ENCODE measurements around the gene OR1F1. TPM values are rescaled to one million over a fixed set of nuclear protein-coding genes. Genes with fewer than 3 reads are reported as not detected.

OR1F1 gene
- total and polyA plus RNA-seq, 2 of the 8 experiments (the other 6 are each of a cell fraction or from before 2014, with no cell fraction given), result 0.52 to 1.2 TPM

DNA sequence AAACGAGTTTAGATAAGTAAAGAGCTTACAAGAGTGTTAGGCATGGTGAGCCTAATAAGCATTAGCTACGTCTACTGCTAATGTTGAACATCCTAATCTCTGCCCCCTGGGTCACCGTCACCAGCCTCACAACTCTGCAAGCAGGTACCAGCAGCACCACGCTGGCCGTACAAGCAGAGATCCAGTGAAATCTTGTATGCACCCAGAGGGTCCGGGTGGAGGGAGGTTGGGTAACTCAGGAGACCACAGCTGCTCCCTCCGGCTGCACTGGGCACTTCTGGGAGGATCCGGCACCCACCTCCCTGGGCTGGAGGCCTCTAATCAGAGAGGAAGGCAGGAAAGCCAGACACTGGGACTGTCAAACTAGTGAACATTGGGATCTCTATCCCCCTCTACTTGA lies 8.4 kb upstream of the OR1F1 start:
- H3K4me1 ChIP-seq (replicated peaks in 1 of 4; ENCODE audit: control insufficient read depth in 3 of 4, insufficient read depth in 4 of 4, low read length in 3 of 4), result no peaks in the 10 kb centered on the region; a peak in 2 of 7 replicates
- H3K4me2 ChIP-seq (ENCODE audit: insufficient read depth in 1 of 2, low read depth in 2 of 2, low read length in 2 of 2), result no peak overlapping the region
- no peak overlapping the region for H3K4ac ChIP-seq (replicated peaks; ENCODE audit: insufficient read length, low read depth, low read length)
- no peak overlapping the region for H2AFZ ChIP-seq (ENCODE audit: low read length)
- no peak overlapping the region for H4K5ac ChIP-seq (ENCODE audit: insufficient read length, low read depth, low read length)
- H3K18ac ChIP-seq (ENCODE audit: extremely low read depth, low read length), result no peak overlapping the region
- H3K27ac ChIP-seq (ENCODE audit: low read depth, low read length), result no peak overlapping the region
- H3K4me3 ChIP-seq (ENCODE audit: extremely low read depth in 1 of 4, insufficient read depth in 2 of 4, low read depth in 3 of 4, low read length in 4 of 4), result no peak overlapping the region
- H2AK5ac ChIP-seq (ENCODE audit: low read depth, low read length), result no peak overlapping the region
- H3K27me3 ChIP-seq (replicated peaks in 1 of 4; ENCODE audit: control insufficient read depth in 3 of 4, extremely low read depth in 1 of 4, insufficient read depth in 3 of 4, low read length in 3 of 4), result peaks cover 0 to 40% (median 26%) of the 10 kb centered on the region in 4 experiments; a peak in 6 of 7 replicates
- CTCF ChIA-PET (ENCODE audit: partially characterized antibody), result interaction anchor here (0.6 to 1.7 kb wide), 7 partner anchors 8 to 148 kb away, joined by 3 to 5 read pairs (median 3); no protein-coding TSS in a partner anchor
- no peaks in the 10 kb centered on the region for H3K79me1 ChIP-seq (ENCODE audit: low read depth, low read length)
- H3K9ac ChIP-seq (replicated peaks in 1 of 4; ENCODE audit: extremely low read depth in 1 of 4, low read depth in 3 of 4, low read length in 3 of 4), result no peak overlapping the region
- DNase-seq (ENCODE audit: low read depth in 1 of 2, low spot score in 2 of 2) (no peak), FAIRE-seq (no peak)
- H3K9me3 ChIP-seq (ENCODE audit: insufficient read depth in 2 of 2, low read depth in 1 of 2, low read length in 1 of 2), result no peaks in the 10 kb centered on the region
- H2BK12ac ChIP-seq (ENCODE audit: low read depth, low read length), result no peak overlapping the region
- no peak overlapping the region for H3K56ac ChIP-seq (replicated peaks; ENCODE audit: insufficient read length, low read depth, low read length)
- H2BK20ac ChIP-seq (ENCODE audit: low read length), result no peak overlapping the region
- peaks cover 16% of the 10 kb centered on the region; the same call in 1 of the 2 replicates for H3K23me2 ChIP-seq (ENCODE audit: low read depth, low read length)
- no peaks in the 10 kb centered on the region for H3K36me3 ChIP-seq (ENCODE audit: control insufficient read depth in 2 of 4, insufficient read depth in 4 of 4, low read length in 3 of 4)
- POLR2A ChIA-PET (ENCODE audit: partially characterized antibody), result interaction anchor here (0.6 to 1.2 kb wide), 2 partner anchors 21 to 85 kb away, joined by 3 read pairs; no protein-coding TSS in a partner anchor
- H2BK5ac ChIP-seq (ENCODE audit: low read depth, low read length), result no peak overlapping the region
- H4K20me1 ChIP-seq (replicated peaks in 1 of 2; ENCODE audit: control insufficient read depth in 1 of 2, insufficient read depth in 2 of 2, low read length in 2 of 2), result no peaks in the 10 kb centered on the region
- WGBS, 2 experiments (ENCODE audit: extremely low coverage in 1 of 2, insufficient coverage in 1 of 2, insufficient read length in 1 of 2, insufficient replicate concordance in 2 of 2, low coverage in 1 of 2, low lambda C conversion rate in 2 of 2, missing lambda C conversion rate in 1 of 2), result 90% methylated on average over 8 of the region's 8 CpGs; no CpG with 5 or more reads in 1 of the 2 experiments
- no peaks in the 10 kb centered on the region for H3K79me2 ChIP-seq (ENCODE audit: control insufficient read depth in 1 of 2, insufficient read depth in 2 of 2, low read length in 2 of 2)
- H3K14ac ChIP-seq (ENCODE audit: insufficient read length), result no peak overlapping the region
- H3K23ac ChIP-seq (ENCODE audit: insufficient read length), result no peak overlapping the region
- H4K8ac ChIP-seq (ENCODE audit: extremely low read depth, insufficient read depth, low read length), result no peak overlapping the region
- H4K91ac ChIP-seq (replicated peaks; ENCODE audit: insufficient read length, low read length), result no peak overlapping the region
- H2BK120ac ChIP-seq (replicated peaks; ENCODE audit: low read depth, low read length), result no peak overlapping the region
- no peak overlapping the region for H2BK15ac ChIP-seq (ENCODE audit: low read length)
- TF ChIP-seq YY1 (IDR thresholded peaks at IDR 0.05; ENCODE audit: low read depth, low read length) (no peak), FOSL1 (IDR thresholded peaks at IDR 0.05; ENCODE audit: insufficient read depth, low read depth, low read length) (no peak), SIX5 (IDR thresholded peaks at IDR 0.05; ENCODE audit: low read depth, low read length) (no peak), SP2 (IDR thresholded peaks at IDR 0.05; ENCODE audit: low read length) (no peak), RBBP5 (IDR thresholded peaks at IDR 0.05; ENCODE audit: borderline replicate concordance, low read depth, low read length) (no peak), TAF7 (optimal IDR thresholded peaks at IDR 0.05; ENCODE audit: borderline replicate concordance, low read depth, low read length) (no peak), EGR1 (IDR thresholded peaks at IDR 0.05; ENCODE audit: borderline replicate concordance, low read depth, low read length) (no peak), SUZ12 (IDR thresholded peaks at IDR 0.05; ENCODE audit: low read length) (no peak), HDAC6 (IDR thresholded peaks at IDR 0.05; ENCODE audit: low read depth, low read length) (no peak), TEAD4 (IDR thresholded peaks at IDR 0.05; ENCODE audit: low read depth, low read length) (no peak), NANOG (IDR thresholded peaks at IDR 0.05; ENCODE audit: insufficient read depth, low read depth, low read length, poor library complexity, severe bottlenecking) (no peak), RNF2 (IDR thresholded peaks at IDR 0.05; ENCODE audit: borderline replicate concordance, low read depth, low read length, missing control alignments, poor library complexity, severe bottlenecking) (no peak)
- TF ChIP-seq, protein P1, sequence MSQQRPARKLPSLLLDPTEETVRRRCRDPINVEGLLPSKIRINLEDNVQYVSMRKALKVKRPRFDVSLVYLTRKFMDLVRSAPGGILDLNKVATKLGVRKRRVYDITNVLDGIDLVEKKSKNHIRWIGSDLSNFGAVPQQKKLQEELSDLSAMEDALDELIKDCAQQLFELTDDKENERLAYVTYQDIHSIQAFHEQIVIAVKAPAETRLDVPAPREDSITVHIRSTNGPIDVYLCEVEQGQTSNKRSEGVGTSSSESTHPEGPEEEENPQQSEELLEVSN (IDR thresholded peaks at IDR 0.05), result no peak
